Activated CD8-positive, alpha-beta memory T cell treated with anti-CD3 and anti-CD28 coated beads for 4 hours (primary cell): ENCODE data around the gene CCDC33.

ENCODE experiments used
- DNase-seq, 2 donors: peaks; one replicate each; pipeline ENCODE4 v3.0.0-alpha.2; 2020; ENCODE audit warnings: low read depth in 2 of 2

CCDC33 gene

DNA sequence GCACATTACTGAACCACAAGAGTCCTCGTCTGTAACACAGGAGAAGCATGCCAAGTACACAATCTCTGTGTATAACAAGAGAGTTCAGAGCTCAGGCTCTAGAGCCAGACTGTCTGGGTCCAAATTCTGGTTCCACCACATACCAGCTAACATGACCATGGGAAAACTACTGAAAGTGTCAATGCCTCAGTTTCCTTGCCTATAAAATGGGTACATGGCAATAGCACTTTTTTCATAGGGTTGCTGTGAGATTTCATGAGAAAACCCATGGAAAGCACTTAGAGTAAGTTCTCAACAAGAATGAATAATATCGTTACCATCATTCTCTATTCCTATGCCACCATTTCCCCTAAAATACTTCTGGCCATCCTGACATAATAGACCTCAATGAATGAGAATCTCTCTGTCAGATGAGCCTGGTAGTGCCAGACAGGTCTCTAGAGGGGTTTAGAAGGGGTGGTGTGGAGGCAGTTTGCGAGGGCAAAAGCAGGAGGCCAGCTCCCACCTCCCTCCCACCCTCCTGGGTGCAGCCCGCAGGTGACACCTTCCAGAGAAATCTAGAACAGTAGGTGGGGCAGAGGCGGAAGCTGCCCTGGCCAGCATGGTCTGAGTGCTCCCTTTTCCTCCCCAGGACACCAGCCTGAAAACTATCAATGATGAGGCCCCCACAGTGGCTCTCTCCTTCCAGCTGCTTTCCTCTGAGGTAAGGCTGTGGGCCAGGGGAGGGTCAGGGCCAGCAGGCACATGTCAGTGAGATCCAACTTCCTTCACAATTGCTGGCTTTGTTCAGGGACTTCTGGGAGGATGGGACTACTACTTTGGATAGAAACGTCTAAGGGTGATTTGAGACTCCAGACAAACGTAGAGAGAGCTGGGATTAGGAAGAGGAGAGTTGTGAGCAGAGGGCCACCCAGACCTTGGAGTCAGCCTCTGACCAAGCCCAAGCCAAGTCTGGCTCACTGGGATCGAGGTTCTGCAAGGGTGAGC is 45.3 kb downstream of the CCDC33 start:
- DNase-seq, result no peak

DNA sequence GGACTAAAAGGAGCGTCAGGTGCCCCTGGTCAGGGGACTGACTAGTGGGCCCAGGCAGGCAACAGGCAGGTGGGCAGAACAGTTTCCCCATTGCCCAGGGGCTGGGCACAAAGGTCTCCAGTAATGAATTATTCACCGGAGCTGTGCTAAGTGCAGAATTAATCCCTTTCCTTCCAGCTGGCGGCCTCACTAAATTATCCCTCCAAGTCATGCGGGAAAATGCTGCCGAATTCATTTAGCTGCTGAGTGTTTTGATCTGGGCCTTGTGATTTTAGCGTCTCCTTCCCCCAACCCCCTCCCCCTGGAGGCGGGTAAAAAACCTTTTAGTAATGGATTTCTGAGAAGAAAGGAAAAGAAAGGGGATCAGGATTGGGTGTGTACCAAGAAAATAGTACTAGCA is 47.2 kb downstream of the CCDC33 start:
- DNase-seq, result no peak

DNA sequence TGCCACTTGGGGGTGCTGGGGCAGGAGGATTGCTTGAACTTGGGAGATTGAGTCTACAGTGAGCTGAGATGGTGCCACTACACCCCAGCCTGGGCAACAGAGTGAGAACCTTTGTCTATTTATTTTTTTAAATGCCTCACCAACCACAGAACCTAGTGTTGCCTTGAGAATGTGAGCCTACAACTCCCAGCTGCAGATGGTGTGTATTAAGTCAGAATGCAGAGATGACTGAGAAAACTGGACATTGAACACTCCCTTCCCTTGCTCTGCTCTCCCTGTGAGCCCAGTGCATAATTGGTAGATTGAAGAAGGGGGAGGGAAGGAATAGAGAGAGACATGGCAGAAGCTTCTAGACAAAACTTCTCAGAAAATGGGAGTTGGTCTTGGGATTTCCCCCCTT is 53.5 kb downstream of the CCDC33 start:
- no peak for DNase-seq

DNA sequence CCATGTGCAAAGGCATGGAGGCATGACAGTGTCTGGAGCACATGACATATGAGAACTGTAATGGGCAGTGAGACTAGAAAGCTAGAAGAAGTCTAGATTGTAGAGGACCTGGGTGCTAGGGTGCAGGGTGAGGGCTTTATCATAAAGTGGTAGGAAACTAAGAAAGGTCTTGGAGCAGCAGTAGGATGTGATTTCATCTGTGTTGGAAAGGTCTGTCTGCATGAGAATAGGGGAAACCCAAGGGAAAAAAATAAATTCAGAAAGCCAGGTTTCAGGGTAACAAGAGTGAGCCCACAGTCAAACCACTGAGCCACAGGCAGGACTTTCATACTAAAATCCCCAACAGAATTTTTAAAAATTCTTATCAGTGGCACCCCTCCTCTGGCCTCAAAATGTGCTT is 54.5 kb downstream of the CCDC33 start:
- DNase-seq, result no peak

DNA sequence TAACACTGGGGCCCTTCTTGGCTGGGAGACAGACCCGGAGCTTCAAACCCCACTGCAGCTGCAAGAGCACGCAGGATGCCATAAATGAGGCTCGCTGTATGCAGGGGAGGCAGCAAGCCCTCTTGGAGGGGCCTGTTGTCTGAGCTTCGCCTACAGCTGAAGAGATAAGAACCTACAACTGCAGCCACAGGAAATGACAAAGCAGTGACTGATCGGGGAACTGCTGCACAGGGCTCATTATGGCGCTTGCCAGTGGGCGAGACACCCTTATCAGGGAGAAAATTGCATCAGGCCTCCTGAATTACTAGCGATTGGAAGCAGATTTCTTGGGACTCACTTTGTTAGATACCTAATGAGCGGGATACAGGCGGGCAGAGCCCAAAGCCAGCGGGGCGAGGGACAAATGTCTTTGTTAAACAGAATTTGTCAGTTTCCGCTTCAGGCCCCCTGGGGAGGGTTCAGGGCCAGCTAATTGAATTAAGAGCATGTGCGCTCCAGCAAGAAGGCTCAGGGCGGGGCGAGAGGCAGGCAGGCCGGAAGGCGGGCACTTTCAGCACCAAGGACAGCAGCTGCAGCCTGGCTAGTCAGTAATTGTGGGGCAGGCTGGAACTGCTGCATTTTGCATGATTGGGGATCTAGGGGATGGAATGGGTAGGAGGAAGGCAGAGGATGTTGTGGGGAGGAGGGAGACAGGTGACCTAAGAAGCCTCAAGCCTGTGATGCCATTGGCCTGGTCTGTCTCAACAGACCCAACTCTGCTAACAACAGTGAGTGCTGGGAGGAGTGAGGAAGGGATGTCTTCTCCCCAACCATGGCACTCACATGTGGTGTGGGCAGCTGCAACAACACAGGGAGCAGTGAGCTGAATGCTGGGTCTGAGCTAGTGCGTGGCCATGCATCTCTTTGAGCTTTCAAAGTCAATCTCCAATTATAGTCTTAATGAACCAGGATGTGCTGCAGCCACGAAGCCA is 55.3 kb downstream of the CCDC33 start:
- peak; percentile 6 to 12 for DNase-seq

DNA sequence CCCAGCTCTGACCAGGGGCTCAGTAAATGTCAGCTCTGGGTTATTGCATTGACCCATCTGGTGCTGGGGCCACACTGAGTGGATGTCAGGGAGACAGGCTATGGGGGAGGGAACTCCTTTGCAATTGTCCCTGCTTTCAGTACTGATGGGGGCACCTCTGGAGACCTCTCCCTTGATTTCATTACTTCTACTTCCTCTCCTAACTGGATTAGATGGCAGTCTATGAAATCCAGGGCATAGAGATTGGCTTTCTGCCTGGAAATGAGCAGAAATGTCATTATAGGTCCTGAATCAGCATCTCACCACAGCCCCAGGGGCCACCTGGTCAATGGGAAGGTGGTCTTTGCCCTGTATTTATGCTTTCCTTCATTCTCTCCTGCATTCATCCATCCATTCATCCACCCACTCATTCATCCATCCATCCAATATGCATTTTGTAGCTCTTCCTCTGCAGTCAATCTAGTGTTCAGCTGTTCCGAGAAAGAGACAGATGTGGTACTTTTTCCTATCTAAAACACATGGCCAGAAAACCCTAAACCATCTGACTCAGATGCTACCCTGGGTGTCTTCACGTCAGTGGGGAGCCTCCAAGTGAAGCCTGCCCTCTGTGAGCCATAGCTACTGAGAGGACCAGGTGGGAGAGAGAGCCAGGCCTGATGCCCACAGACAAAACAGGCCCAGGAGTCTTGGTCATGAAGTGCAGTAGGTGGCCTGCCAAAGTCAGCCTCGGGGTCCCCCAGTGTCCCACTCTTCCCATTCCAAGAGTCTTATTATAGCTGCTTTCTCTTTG is 57.1 kb downstream of the CCDC33 start:
- no peak for DNase-seq

DNA sequence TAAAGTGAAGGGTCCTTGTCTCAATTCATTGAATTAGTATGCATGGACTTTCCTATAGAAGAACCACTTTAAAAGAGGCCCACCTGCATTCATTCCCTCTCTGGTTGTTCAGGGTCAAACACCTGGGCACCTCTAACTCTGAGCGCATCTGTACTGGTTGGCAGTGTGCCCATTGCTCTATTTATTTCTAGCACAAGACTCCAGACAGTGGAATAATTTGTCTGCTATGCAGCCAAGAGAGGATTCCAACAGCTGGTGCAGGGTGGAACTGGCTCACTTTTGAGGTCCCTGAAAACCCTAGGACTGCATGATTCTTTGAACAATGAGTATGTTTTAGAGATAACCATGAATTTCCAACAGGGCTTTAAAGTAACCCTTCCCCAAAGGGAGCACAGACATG is 57.9 kb downstream of the CCDC33 start:
- DNase-seq, result no peak

DNA sequence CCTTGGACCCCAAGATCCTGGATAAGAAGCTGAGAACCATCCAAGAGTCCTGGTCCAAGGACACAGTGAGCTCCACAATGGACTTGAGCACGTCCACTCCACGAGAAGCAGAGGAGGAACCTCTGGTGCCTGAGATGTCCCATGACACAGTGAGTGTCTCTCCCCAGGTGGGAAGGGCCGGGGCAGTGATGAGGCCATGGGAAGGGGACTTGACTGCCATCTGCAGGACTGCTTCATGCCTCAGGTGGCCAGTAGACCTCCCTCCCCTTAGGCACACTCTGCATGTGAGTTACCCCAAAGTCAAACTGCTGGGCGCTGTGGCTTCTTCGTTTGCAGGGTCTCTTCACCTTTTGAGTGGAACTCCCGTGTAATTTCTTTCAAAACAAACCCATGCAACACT is 59.7 kb downstream of the CCDC33 start:
- no peak for DNase-seq

DNA sequence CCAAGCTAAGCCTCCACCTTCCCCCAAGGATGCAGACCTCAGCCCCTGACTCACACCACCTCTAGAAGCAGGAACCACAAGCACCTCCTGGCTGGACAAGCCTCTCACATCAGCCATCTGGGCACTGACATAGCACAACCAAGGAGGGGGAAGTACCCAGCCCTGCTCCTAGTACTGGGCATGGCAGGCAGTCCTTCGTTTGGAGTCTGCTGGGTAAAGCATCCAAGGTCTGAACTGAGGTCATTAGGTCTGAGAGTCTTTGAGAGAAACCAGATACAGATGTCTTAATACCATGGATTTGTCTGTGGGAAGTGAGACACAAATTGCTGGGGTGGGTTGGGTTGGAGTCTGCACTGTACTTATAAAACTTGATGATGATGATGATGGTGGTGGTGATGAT is 61.8 kb downstream of the CCDC33 start:
- DNase-seq, result no peak

DNA sequence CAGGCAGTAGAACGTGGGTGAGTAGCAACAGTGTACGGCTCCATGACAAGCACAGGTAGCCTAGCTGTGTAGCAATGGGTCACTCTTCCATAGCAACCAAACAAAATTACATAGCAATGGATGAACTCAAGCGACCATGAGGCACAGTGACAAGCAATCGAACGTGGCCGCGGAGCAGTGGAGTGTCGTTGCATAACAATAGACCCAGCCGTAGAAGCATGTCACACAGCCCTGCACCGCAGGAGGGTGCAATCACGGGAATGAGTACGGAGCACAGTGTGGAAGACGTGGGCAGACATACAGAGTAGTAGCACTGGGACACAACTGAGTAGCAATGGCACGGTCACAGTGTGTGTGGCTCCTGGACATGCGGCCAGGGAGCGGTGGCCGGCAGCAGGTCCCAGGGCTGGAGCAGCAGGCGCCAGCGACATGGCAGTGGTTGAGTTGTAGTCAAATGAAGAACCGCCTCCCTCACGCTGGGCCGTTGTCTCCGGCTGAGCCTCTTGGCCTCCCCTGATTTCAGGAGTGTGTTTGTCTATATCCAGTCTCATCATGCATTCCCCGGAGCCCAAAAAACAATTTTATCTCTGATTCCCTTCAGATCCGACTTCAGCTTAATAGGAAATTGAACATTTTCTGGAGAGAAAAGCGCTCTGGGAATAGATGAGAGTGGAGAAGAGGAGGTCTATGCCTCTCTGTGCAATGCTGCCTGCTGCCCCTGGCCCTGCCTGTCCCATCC is 64.1 kb downstream of the CCDC33 start:
- DNase-seq, result no peak

DNA sequence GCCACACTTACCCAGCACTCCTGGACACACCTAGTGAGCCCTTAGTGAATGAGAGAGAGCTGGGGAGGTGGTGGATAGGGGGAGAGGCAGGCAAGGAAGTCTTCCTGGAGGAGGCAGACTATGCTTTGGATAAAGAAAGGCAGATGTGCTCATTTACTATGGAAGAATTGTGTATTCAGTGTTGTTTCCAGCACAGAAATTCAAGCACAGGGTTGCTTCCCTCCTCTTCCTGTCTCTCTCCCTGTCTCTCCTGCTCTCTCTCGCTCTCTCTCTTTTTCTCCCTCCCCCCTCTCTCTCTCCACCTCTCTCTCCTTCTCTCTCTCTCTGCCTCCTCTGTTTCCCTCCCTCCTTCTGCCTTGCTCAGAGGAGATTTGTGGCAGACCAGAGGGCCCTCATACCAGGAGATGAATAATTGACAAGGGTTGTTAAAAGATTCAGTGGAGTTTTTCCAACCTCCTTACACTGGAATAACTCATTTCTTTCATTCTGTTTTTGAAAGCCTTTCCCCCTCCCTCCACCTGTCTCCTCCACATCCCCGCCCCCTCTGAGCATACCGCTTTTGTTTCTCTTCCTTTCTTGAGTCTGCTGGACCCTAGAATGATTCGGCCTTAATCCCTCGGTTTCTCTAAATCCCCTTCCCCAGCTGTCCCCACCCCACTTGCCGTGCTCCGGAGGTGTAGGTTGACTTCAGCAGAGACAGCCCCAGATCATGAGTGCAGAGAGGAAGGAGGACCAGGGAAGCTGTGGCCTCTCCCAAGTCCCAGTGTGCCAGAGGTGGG is 65.6 kb downstream of the CCDC33 start:
- no peak for DNase-seq

DNA sequence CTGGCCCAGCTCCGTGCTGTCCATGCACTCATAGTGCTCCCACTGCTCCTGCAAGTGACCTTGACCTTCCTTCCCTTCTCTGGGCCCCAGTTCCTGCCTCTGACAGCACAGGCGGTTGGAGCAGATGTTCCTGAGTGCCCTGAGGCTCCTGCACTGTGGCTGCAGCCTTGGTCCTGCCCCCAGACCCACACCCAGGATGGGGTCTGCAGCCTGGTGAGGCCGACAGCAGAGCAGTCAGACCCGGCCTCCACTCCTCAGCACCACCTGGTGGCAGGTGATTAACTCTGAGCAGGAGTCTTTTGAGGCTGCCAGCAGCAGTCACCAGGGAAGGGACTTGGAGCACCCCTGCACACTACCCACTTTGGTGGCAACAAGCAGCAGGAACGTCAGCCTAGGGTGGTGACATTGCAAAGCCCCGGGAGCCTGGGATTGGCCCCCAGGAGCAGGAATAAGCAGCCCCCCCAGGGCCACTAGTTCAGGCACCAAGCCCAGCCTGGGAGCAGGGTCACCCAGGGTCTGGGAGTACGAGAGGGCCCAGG is 66.8 kb downstream of the CCDC33 start:
- DNase-seq, result no peak

DNA sequence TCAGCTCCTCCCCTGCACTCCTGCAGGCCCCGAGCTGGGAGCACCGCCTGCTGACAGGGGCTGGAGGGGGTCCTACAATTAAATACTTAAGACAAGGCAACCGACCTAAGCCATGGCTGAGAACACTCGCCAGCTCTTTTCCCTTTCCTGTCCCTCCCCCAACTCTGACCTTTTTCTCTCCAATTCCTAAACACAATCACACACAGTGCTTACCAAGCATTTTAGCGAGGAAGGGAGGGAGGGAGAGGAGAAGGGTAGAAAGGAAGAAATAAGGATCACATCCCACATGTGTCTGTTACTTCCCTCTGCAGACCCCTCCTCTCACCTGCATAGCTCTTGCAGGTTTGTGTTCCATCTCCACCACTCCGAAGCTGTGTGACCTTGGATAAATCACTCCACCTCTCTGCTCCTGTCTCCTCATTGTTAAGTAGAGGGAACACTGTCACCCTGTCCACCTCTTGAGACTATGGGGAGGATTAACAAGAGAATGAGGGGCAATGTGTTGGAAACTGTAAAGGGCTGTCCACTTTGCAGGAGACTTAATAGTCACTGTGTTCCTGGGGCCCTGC is 67.7 kb downstream of the CCDC33 start:
- no peak for DNase-seq

DNA sequence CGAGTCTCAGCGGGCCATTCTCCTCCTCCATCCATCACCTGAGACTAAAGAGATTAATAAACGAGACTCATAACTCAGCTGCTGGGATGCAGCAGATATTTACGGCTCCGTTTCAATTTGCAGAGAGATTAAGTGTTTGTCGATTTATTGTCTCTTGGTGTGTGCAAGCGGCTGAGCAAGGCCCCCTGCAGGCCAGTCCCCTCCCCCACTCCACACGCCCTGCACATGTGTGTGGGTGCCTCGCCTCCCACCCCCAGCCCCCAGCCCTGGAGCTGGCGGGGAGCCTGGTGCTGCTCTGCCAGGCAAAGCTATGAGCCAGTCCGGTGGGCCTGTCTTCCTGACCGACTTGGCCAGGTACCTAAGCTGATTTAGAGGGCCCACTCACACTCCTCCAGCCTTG is 68.3 kb downstream of the CCDC33 start:
- DNase-seq, result no peak

DNA sequence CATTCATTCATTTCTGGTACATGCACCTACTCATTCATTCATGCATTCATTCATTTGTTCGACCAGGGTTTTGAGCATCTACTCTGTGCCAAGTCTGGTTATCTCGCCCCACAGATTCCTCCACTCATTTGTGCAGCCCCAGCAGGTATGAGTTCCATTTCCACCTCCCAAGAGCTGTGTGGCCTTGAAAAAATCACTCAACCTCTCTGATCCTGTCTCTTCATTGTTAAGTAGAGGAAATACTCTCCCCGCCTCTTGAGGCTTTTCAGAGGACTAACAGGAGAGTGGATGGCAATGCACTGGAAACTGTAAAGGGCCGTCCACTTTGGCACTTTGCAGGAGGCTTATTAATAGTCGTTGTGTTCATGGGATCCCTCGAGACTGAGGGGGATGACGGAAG is 69.6 kb downstream of the CCDC33 start:
- DNase-seq, result no peak

DNA sequence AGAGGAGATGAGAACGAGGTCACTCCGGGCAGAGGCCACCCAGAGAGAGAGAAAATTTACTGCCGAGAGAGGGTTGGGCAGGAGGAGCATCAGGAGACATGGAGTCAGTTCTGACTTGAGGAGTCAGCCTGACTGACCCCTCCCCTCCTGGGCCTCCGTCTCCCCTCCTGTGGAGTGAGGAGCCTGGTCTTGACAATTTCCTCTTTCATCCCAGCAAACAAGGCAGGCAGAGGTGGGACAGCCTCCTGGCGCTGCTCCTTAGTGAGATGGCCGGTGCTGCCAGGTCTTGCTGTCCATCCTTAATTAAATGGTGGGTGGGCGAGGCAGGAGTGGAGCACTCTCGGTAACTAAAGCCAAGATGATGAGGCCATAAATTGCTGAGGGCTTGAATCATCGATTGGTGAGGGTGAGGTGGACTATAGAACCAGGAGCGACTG is 70.7 kb downstream of the CCDC33 start:
- no peak for DNase-seq

DNA sequence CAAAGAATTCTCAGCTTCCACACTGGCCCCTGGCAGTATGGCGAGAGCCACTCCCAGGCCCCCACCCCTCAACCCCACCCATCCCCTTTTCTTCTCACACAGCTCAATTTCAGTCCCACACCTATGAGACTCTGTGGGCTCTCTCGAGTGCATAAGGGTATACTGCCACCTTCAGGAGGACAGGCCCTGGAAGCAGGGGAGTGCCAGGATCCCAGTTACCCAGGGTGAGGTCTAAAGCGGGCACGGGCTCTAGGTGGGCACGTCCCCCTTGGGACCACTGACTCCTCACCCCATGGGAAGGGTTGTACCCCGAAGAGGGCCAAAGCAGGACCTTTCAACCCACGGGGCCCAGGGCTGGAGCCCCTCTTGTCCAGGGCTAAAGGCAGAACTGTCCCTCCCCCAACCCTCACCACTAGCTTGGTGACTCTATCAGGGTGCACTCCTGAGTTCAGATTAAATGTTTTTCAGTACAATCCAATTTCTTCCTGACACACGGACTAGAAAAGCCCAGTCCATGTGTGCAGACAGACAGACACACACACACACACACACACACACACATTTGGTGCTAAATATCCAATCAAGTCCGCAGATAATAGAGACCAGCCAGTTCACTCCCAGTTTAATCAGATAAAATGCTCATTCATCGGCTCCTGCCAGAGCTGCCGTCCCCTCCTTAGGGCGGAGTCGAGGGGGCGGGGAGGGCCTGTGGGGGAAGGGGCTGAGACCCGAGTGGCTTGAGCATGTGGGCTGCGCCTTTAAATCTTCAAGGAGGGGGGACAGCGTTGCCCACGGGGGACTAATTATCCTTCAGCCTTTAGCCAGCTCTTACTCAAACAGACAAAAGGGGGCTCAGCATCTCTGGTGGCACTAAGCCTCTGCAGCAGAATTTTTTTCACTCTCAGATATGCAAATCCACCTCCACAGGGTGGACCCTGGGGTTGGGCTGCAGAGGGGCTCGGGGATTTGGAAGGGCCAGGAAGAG is 72.0 kb downstream of the CCDC33 start:
- DNase-seq, result no peak

DNA sequence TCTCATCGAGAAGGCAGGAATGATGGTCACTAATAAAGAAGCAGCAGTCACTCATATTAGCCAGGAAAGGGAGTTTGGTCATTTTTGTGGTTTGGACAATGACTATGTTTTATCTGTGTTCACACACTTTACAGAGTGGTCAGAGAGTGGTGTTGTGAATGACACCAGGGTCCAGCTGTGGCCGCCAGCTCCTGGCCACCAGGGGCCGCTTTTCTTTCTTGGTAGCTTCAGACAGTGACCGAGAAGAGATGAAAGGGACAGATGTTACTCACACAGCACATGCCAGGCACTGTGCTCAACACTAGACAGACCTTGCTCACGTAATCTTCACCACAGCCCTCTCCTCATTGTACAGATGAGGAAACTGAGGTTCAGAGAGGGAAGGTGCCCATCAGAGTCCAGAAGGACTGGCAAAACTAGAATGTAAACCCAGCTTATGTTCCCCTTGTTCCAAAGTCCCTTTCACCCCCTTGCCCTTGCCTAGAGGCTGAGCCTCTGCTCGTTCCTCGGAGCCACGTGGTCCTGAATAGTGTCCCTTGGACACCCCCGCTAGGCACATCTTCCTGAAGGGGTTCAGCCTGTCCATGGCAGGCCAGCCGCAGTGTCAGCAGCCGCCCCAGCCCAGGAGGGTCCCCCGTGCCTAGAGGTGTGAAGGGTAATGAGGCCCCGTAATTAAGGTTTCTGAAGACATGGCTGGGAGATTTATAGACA is 75.8 kb downstream of the CCDC33 start:
- no peak for DNase-seq
